ENCODE measurements around the gene STPG3. TPM values are rescaled to one million over a fixed set of nuclear protein-coding genes. Genes with fewer than 3 reads are reported as not detected.

The STPG3 gene
- total RNA-seq, 2 experiments from 2014 or later: not detected

- Mint-ChIP-seq H3K4me3 (peak overlapping the region; percentile 2), H3K9me3 (no peaks in the 10 kb centered on the region), H3K27me3 (no peaks in the 10 kb centered on the region), H3K36me3 (ENCODE audit: low read depth) (peaks cover 34% of the 10 kb centered on the region), H3K27ac (peak overlapping the region; percentile 67), H3K4me1 (peaks cover 29% of the 10 kb centered on the region)
- ChIA-PET CTCF (interaction anchor here (1.0 kb wide), 1 partner anchor 241 kb away, joined by 4 read pairs; no protein-coding TSS in a partner anchor), POLR2A (interaction anchor here (0.8 kb wide), 1 partner anchor 24 kb away, joined by 4 read pairs; a partner anchor contains a TSS)
- peak; percentile 70 for DNase-seq
Observed at GRCh38 chr9:137270929-137271695, 20.0 kb downstream of the STPG3 start.

- Mint-ChIP-seq H3K9me3 (no peaks in the 10 kb centered on the region), H3K27ac (peak overlapping the region; percentile 67), H3K4me3 (peak overlapping the region; percentile 2), H3K27me3 (no peaks in the 10 kb centered on the region), H3K4me1 (peaks cover 29% of the 10 kb centered on the region), H3K36me3 (ENCODE audit: low read depth) (peaks cover 34% of the 10 kb centered on the region)
- ChIA-PET CTCF (interaction anchor here (1.0 kb wide), 1 partner anchor 242 kb away, joined by 4 read pairs; no protein-coding TSS in a partner anchor), POLR2A (interaction anchor here (0.8 kb wide), 1 partner anchor 24 kb away, joined by 4 read pairs; a partner anchor contains a TSS)
- no peak for DNase-seq
Observed at GRCh38 chr9:137271696-137272076, 20.6 kb downstream of the STPG3 start.

GRCh38 chr9:137272241-137273094 lies 21.4 kb downstream of the STPG3 start:
- Mint-ChIP-seq H3K36me3 (ENCODE audit: low read depth) (peaks cover 30% of the 10 kb centered on the region), H3K27me3 (no peaks in the 10 kb centered on the region), H3K9me3 (no peaks in the 10 kb centered on the region), H3K4me1 (peaks cover 33% of the 10 kb centered on the region), H3K4me3 (no peak overlapping the region), H3K27ac (no peak overlapping the region)
- ChIA-PET POLR2A (no interaction called here), CTCF (interaction anchor here (0.9 kb wide), 1 partner anchor 224 kb away, joined by 6 read pairs; no protein-coding TSS in a partner anchor)
- DNase-seq: no peak

GRCh38 chr9:137273095-137273490 lies 22.0 kb downstream of the STPG3 start:
- Mint-ChIP-seq H3K9me3 (no peaks in the 10 kb centered on the region), H3K4me1 (peaks cover 32% of the 10 kb centered on the region), H3K36me3 (ENCODE audit: low read depth) (peaks cover 28% of the 10 kb centered on the region), H3K4me3 (no peak overlapping the region), H3K27ac (no peak overlapping the region), H3K27me3 (no peaks in the 10 kb centered on the region)
- POLR2A ChIA-PET: no interaction called here
- CTCF ChIA-PET: interaction anchor here (0.9 kb wide), 1 partner anchor 223 kb away, joined by 6 read pairs; no protein-coding TSS in a partner anchor
- no peak for DNase-seq

GRCh38 chr9:137273611-137274320 lies 22.7 kb downstream of the STPG3 start:
- H3K27me3 Mint-ChIP-seq: no peaks in the 10 kb centered on the region
- ChIA-PET CTCF (interaction anchor here (0.8 to 0.9 kb wide), 2 partner anchors 13 to 222 kb away, joined by 4 to 6 read pairs; no protein-coding TSS in a partner anchor), POLR2A (no interaction called here)
- H3K36me3 Mint-ChIP-seq (ENCODE audit: low read depth): peaks cover 23% of the 10 kb centered on the region
- H3K27ac Mint-ChIP-seq: no peak overlapping the region
- H3K9me3 Mint-ChIP-seq: no peaks in the 10 kb centered on the region
- DNase-seq: no peak
- no peak overlapping the region for H3K4me3 Mint-ChIP-seq
- peaks cover 31% of the 10 kb centered on the region for H3K4me1 Mint-ChIP-seq

- Mint-ChIP-seq H3K27ac (peak overlapping the region; percentile 4), H3K4me1 (peaks cover 27% of the 10 kb centered on the region), H3K36me3 (ENCODE audit: low read depth) (peaks cover 13% of the 10 kb centered on the region), H3K9me3 (no peaks in the 10 kb centered on the region), H3K4me3 (no peak overlapping the region), H3K27me3 (no peaks in the 10 kb centered on the region)
- DNase-seq: no peak
- ChIA-PET POLR2A (no interaction called here), CTCF (interaction anchor here (0.9 kb wide), 1 partner anchor 10 kb away, joined by 4 read pairs; no protein-coding TSS in a partner anchor)
Observed at GRCh38 chr9:137275203-137275587, 24.1 kb downstream of the STPG3 start.

- POLR2A ChIA-PET: no interaction called here
- no peak for DNase-seq
- Mint-ChIP-seq H3K27me3 (no peaks in the 10 kb centered on the region), H3K9me3 (no peaks in the 10 kb centered on the region), H3K4me3 (no peak overlapping the region), H3K36me3 (ENCODE audit: low read depth) (peaks cover 13% of the 10 kb centered on the region), H3K4me1 (peaks cover 27% of the 10 kb centered on the region), H3K27ac (peak overlapping the region; percentile 4)
- CTCF ChIA-PET: interaction anchor here (1.5 kb wide), 1 partner anchor 21 kb away, joined by 4 read pairs; the partner anchor contains the start of gene NELFB
Observed at GRCh38 chr9:137275588-137276472, 24.7 kb downstream of the STPG3 start.

GRCh38 chr9:137276473-137277328 lies 25.6 kb downstream of the STPG3 start:
- Mint-ChIP-seq H3K4me1 (peaks cover 18% of the 10 kb centered on the region), H3K9me3 (no peaks in the 10 kb centered on the region), H3K36me3 (ENCODE audit: low read depth) (peaks cover 8% of the 10 kb centered on the region), H3K4me3 (peak overlapping the region; percentile 36), H3K27ac (no peak overlapping the region), H3K27me3 (no peaks in the 10 kb centered on the region)
- ChIA-PET CTCF (interaction anchor here (1.2 to 1.5 kb wide), 3 partner anchors 10 to 26 kb away, joined by 3 to 5 read pairs (median 4); partner anchors contain the start of genes NELFB and NRARP), POLR2A (no interaction called here)
- DNase-seq: no peak

- H3K27ac Mint-ChIP-seq: peak within 1 kb of the TSS; percentile 50
- peak; percentile 42 for DNase-seq
- ChIA-PET POLR2A (no interaction called here), CTCF (interaction anchor here (1.2 to 1.5 kb wide), 3 partner anchors 9 to 25 kb away, joined by 3 to 5 read pairs (median 4); partner anchors contain the start of genes NELFB and NRARP)
- H3K27me3 Mint-ChIP-seq: peaks cover 1% of the 10 kb centered on the region
- peaks cover 8% of the 10 kb centered on the region for H3K36me3 Mint-ChIP-seq (ENCODE audit: low read depth)
- H3K4me1 Mint-ChIP-seq: peaks cover 15% of the 10 kb centered on the region
- no peaks in the 10 kb centered on the region for H3K9me3 Mint-ChIP-seq
- peak within 1 kb of the TSS; percentile 75 for H3K4me3 Mint-ChIP-seq
Observed at GRCh38 chr9:137277329-137278041, 26.4 kb downstream of the STPG3 start, which contains the start of gene TOR4A. Gene TOR4A (plus strand): TSS chr9:137277726. CDS start chr9:137278690, 964 bp downstream.

GRCh38 chr9:137278061-137278701 lies 27.1 kb downstream of the STPG3 start:
- H3K4me3 Mint-ChIP-seq: peak overlapping the region; percentile 75
- H3K27me3 Mint-ChIP-seq: peaks cover 2% of the 10 kb centered on the region
- ChIA-PET CTCF (interaction anchor here (1.2 to 1.4 kb wide), 2 partner anchors 9 to 24 kb away, joined by 3 to 5 read pairs; partner anchors contain the start of gene NRARP), POLR2A (no interaction called here)
- H3K27ac Mint-ChIP-seq: no peak overlapping the region
- no peak for DNase-seq
- H3K36me3 Mint-ChIP-seq (ENCODE audit: low read depth): peaks cover 8% of the 10 kb centered on the region
- no peaks in the 10 kb centered on the region for H3K9me3 Mint-ChIP-seq
- H3K4me1 Mint-ChIP-seq: peaks cover 16% of the 10 kb centered on the region
